ENCODE results near the gene TBXAS1.

- TF ChIP-seq USF2 (CRISPR knock-in tag; IDR thresholded peaks at IDR 0.05) (no peak), CTCF (IDR thresholded peaks at IDR 0.05) (no peak), SP1 (CRISPR knock-in tag; conservative IDR thresholded peaks at IDR 0.05) (no peak), ERG (CRISPR knock-in tag; IDR thresholded peaks at IDR 0.05) (no peak), ZNF317 (CRISPR knock-in tag; IDR thresholded peaks at IDR 0.05; ENCODE audit: borderline replicate concordance, low read depth) (no peak)
Observed at GRCh38 chr7:139958599-139959284, 129.7 kb downstream of the TBXAS1 start.

Data from WTC11 (cell line).